ENCODE results near the gene MTUS2. TPM values are rescaled to one million over a fixed set of nuclear protein-coding genes. Genes with fewer than 3 reads are reported as not detected.

Gene MTUS2
- total RNA-seq, 1 experiment from 2014 or later: 0.17 TPM

DNA sequence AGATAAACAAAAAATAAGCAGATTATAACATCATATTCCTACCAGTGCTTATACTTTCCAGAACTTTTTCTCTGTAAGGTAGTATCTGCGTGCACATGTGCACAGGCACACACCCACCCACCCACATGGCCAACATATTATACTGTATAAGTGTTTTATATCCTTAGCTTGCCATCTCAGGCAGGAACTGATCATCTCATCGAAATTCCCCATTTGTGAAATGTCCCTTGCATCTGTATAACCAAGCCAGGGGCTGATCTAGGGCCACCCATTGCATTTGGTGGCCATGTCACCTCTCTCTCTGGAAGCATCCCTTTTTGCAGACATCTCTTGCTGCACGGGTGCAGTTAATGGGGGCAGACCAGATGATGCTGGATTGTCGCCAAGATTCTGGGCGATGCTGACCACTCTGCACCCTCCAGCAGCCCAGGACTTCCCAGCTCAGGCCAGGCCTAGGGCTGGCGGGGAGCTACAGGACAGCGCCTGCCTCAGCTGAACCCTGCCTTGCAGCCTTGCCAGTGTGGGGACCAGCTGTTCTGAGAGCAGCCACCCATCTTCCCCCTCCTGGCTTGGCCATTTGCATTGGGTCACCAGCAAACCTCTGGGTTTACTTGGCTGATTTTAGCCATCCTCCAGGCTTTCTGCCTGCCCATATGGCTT, 679.5 kb downstream of the MTUS2 start:
- H3K36me3 ChIP-seq (replicated peaks; ENCODE audit: control insufficient read depth, insufficient read depth, low read length): no peaks in the 10 kb centered on the region
- no peak for DNase-seq
- H3K4me3 ChIP-seq (ENCODE audit: insufficient read depth, low read depth, low read length): no peak overlapping the region
- peaks cover 2% of the 10 kb centered on the region; the same call in 1 of the 2 replicates for H3K27me3 ChIP-seq (ENCODE audit: control insufficient read depth, insufficient read depth, low read length)

DNA sequence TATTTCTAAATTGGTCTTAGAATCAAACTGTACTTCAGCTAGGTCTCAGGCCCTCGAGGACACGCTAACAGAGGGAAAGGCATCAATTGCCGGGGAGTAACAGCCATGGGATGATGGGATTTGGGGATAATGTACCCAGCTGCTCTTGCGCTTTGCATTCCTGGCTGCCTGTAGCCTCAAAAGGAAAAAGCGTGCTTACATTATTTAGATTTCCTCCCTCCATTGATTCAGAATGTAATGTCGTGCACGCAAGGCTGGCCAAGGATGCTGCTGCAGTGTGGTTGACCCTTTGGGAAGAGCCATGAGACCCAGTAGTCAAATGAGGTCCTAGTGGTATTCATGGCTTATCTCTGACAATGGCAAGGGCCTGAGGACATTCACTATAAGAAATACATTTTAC, 680.2 kb downstream of the MTUS2 start:
- no peak overlapping the region for H3K4me3 ChIP-seq (ENCODE audit: insufficient read depth, low read depth, low read length)
- H3K36me3 ChIP-seq (replicated peaks; ENCODE audit: control insufficient read depth, insufficient read depth, low read length): no peaks in the 10 kb centered on the region
- peaks cover 2% of the 10 kb centered on the region; the same call in 1 of the 2 replicates for H3K27me3 ChIP-seq (ENCODE audit: control insufficient read depth, insufficient read depth, low read length)
- DNase-seq: no peak

DNA sequence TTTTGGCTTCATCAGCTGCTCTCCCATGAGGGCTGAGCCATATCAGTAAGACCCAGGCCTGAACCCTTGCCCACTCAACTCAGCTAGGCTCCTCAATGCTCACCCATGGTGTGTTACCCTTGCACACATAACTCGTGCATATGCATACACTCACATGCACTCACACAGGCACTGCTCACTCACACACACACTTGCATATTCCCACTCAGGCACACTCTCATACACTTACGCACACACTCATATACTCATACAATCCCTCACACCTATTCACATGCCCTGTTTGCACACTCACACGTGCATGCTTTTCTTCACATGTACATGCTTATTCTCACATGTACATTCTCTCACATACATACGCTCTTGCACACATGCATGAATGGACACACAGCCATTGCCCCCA, 681.5 kb downstream of the MTUS2 start:
- H3K36me3 ChIP-seq (replicated peaks; ENCODE audit: control insufficient read depth, insufficient read depth, low read length): no peaks in the 10 kb centered on the region
- peaks cover 2% of the 10 kb centered on the region; the same call in 1 of the 2 replicates for H3K27me3 ChIP-seq (ENCODE audit: control insufficient read depth, insufficient read depth, low read length)
- no peak for DNase-seq
- H3K4me3 ChIP-seq (ENCODE audit: insufficient read depth, low read depth, low read length): no peak overlapping the region

- peak overlapping the region; percentile 27; the same call in 1 of the 2 replicates for H3K4me3 ChIP-seq (ENCODE audit: insufficient read depth, low read depth, low read length)
- no peaks in the 10 kb centered on the region for H3K36me3 ChIP-seq (replicated peaks; ENCODE audit: control insufficient read depth, insufficient read depth, low read length)
- no peak for DNase-seq
- peaks cover 2% of the 10 kb centered on the region; the same call in 1 of the 2 replicates for H3K27me3 ChIP-seq (ENCODE audit: control insufficient read depth, insufficient read depth, low read length)
Observed at GRCh38 chr13:29502391-29503008, 682.4 kb downstream of the MTUS2 start.

DNA sequence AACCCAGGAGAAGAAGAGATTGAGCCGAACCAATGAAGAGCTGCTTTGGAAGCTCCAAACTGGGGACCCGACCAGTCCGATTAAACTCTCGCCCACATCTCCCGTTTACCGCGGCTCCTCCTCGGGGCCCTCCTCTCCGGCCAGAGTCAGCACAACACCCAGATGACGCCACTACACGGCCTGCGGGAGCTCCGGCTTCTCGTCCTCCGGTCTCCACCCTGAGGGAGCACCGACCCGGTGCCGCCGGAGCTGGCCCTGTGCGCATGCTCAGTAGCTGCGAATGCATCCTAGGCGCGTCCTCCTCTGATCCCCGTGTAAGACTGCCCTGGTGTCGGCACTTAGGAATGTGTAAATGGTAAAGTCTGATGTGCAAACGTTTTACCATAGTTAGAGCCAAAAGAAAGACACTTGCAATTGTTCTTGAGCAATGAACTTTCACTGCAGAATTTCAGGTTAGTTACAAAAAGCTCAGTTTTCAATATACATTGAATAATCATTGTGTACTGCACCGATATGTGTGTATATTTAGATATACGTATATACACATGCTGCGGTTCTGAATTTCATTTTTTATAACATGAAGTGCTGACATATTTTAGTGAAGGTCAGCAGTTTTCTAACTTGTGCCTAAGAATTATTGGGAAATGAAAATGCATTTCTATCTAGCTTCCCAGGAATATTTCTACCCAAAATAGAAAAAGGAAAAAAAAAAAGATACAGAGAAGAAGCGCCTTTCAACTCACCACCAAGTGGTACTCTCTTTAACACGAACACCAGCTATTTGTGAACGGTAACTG, 683.1 kb downstream of the MTUS2 start:
- H3K36me3 ChIP-seq (replicated peaks; ENCODE audit: control insufficient read depth, insufficient read depth, low read length): no peaks in the 10 kb centered on the region
- peak overlapping the region; percentile 27 for H3K4me3 ChIP-seq (ENCODE audit: insufficient read depth, low read depth, low read length)
- peak; percentile 95 for DNase-seq
- H3K27me3 ChIP-seq (ENCODE audit: control insufficient read depth, insufficient read depth, low read length): peaks cover 2% of the 10 kb centered on the region; the same call in 1 of the 2 replicates

DNA sequence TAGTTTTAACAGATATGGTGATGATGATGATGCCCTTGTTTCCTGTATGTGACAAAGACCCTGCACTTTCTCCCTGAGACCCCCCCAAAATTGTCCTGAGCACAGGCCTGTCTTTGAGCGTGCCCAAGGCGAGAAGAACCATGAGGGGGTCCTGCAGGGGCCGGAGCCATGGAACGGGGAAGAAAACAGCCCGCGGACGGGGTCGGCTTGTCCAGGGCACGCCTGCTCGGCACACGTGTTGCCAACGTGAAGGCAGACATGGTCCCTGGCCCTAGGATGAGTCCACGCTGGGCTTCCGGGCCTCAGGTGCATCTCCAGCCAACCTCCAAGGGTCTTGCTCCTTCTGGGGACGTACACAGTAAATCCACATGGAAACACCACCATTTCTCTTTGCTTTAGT, 684.6 kb downstream of the MTUS2 start:
- H3K4me3 ChIP-seq (ENCODE audit: insufficient read depth, low read depth, low read length): no peak overlapping the region
- no peaks in the 10 kb centered on the region for H3K36me3 ChIP-seq (replicated peaks; ENCODE audit: control insufficient read depth, insufficient read depth, low read length)
- DNase-seq: no peak
- peaks cover 2% of the 10 kb centered on the region; the same call in 1 of the 2 replicates for H3K27me3 ChIP-seq (ENCODE audit: control insufficient read depth, insufficient read depth, low read length)

DNA sequence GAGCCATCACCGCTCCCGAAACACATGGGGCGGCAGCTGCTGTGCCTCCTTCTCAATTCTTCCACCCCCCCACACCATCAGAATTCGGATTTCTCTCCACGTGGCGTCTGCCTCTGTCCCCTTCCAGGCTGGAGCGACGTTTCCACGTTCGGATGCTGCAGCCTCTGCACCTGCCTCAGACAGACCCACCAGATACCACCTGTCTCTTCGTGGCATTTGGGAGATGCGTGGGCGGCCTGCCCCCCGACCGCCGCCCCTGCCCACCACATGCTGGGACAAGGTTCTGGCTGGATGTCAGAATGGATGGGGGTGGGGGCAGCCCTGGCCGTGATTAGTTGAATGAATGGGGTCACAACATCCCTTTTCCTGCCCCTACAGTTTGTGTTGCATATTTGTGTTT, 685.4 kb downstream of the MTUS2 start:
- H3K36me3 ChIP-seq (replicated peaks; ENCODE audit: control insufficient read depth, insufficient read depth, low read length): no peaks in the 10 kb centered on the region
- no peak for DNase-seq
- no peak overlapping the region for H3K4me3 ChIP-seq (ENCODE audit: insufficient read depth, low read depth, low read length)
- peaks cover 2% of the 10 kb centered on the region; the same call in 1 of the 2 replicates for H3K27me3 ChIP-seq (ENCODE audit: control insufficient read depth, insufficient read depth, low read length)

- Histone ChIP-seq H3K27me3 (ENCODE audit: control insufficient read depth, insufficient read depth, low read length) (peaks cover 2% of the 10 kb centered on the region; the same call in 1 of the 2 replicates), H3K4me3 (ENCODE audit: insufficient read depth, low read depth, low read length) (no peak overlapping the region), H3K36me3 (replicated peaks; ENCODE audit: control insufficient read depth, insufficient read depth, low read length) (no peaks in the 10 kb centered on the region; the same call in 1 of the 2 replicates)
- DNase-seq: no peak
Observed at GRCh38 chr13:29505950-29506349, 685.8 kb downstream of the MTUS2 start.

GRCh38 chr13:29507356-29507755, 687.2 kb downstream of the MTUS2 start:
- no peak for DNase-seq
- no peak overlapping the region for H3K4me3 ChIP-seq (ENCODE audit: insufficient read depth, low read depth, low read length)

GRCh38 chr13:29508130-29508875, 688.2 kb downstream of the MTUS2 start:
- DNase-seq: peak; percentile 94
- no peaks in the 10 kb centered on the region for H3K27me3 ChIP-seq (ENCODE audit: control insufficient read depth, insufficient read depth, low read length)
- H3K36me3 ChIP-seq (replicated peaks; ENCODE audit: control insufficient read depth, insufficient read depth, low read length): peaks cover 6% of the 10 kb centered on the region
- no peak overlapping the region for H3K4me3 ChIP-seq (ENCODE audit: insufficient read depth, low read depth, low read length)

More at GRCh38 chr13:29507356-29507755, 687.2 kb downstream of the MTUS2 start:
- H3K36me3 ChIP-seq (replicated peaks; ENCODE audit: control insufficient read depth, insufficient read depth, low read length): peaks cover 5% of the 10 kb centered on the region
- H3K27me3 ChIP-seq (ENCODE audit: control insufficient read depth, insufficient read depth, low read length): peaks cover 2% of the 10 kb centered on the region; the same call in 1 of the 2 replicates

GRCh38 chr13:29508876-29509252, 688.7 kb downstream of the MTUS2 start:
- Histone ChIP-seq H3K27me3 (ENCODE audit: control insufficient read depth, insufficient read depth, low read length) (no peaks in the 10 kb centered on the region), H3K4me3 (ENCODE audit: insufficient read depth, low read depth, low read length) (no peak overlapping the region), H3K36me3 (replicated peaks; ENCODE audit: control insufficient read depth, insufficient read depth, low read length) (peaks cover 8% of the 10 kb centered on the region)
- DNase-seq: no peak

- DNase-seq: no peak
- peaks cover 8% of the 10 kb centered on the region for H3K36me3 ChIP-seq (replicated peaks; ENCODE audit: control insufficient read depth, insufficient read depth, low read length)
- H3K27me3 ChIP-seq (ENCODE audit: control insufficient read depth, insufficient read depth, low read length): no peaks in the 10 kb centered on the region
- H3K4me3 ChIP-seq (ENCODE audit: insufficient read depth, low read depth, low read length): no peak overlapping the region
Observed at GRCh38 chr13:29509999-29510589, 690.0 kb downstream of the MTUS2 start.

DNA sequence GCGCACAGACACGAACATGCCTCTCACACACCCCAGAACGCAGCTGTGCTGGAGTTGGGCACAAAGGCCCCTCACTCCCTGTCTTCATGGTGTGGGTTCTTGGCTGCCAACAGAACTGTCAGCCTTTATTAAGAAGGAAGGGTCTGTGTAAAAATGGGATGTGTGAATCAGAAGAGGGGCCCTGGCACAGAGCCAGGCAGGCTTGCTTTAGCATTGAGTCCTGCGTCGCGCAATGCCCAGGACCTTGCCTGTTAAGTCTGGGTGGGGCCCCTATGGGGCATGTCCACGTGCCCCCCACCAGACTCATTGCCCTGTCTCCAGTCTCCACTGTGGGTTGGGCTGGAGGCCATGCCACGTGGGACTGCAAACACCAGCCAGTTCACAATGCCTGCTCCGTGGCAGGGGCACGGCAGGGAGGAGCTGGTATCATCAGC, 690.5 kb downstream of the MTUS2 start:
- Histone ChIP-seq H3K36me3 (replicated peaks; ENCODE audit: control insufficient read depth, insufficient read depth, low read length) (peaks cover 14% of the 10 kb centered on the region), H3K27me3 (ENCODE audit: control insufficient read depth, insufficient read depth, low read length) (no peaks in the 10 kb centered on the region), H3K4me3 (ENCODE audit: insufficient read depth, low read depth, low read length) (no peak overlapping the region)
- DNase-seq: no peak

Measured in H7 (cell line).